Keratinocyte (primary cell): Measurements from ENCODE around the gene HSD11B2. TPM values are rescaled to one million over a fixed set of nuclear protein-coding genes. Genes with fewer than 3 reads are reported as not detected.

Experiments
- DNase-seq: peaks from one replicate; pipeline ENCODE4 v3.0.0-alpha.2; 2011; ENCODE audit warnings: low read depth, missing footprints, low spot score
- FAIRE-seq: peaks from 2 replicates; lab custom pipeline; 2011; peaks lifted over from hg19 to GRCh38; lab: Jason Lieb, UNC
- H2AFZ ChIP-seq: 2 replicates; pipeline ENCODE4 v1.6.0; 2012; ENCODE audit warnings: low read length, control low read depth, inconsistent platforms; ENCODE audit not compliant: control insufficient read depth
- H3K27ac ChIP-seq: 2 replicates; pipeline ENCODE4 v1.5.1; 2011; ENCODE audit warnings: low read length; ENCODE audit not compliant: control insufficient read depth, insufficient read depth
- H3K27me3 ChIP-seq: 3 replicates; pipeline ENCODE4 v1.6.0; 2011; ENCODE audit warnings: low read length; ENCODE audit not compliant: control insufficient read depth, insufficient read depth; ENCODE audit errors: extremely low read depth
- H3K36me3 ChIP-seq, 2 experiments: 2 replicates in 1 of 2; 3 replicates in 1 of 2; pipeline ENCODE4 v1.5.1; 2011; ENCODE audit warnings: low read length in 2 of 2, mild to moderate bottlenecking in 1 of 2; ENCODE audit not compliant: control insufficient read depth in 2 of 2, insufficient read depth in 2 of 2; ENCODE audit errors: extremely low read depth in 1 of 2
- H3K4me1 ChIP-seq: 3 replicates; pipeline ENCODE4 v1.5.1; 2011; ENCODE audit warnings: low read length; ENCODE audit not compliant: control insufficient read depth, insufficient read depth; ENCODE audit errors: extremely low read depth
- H3K4me2 ChIP-seq: 3 replicates; pipeline ENCODE4 v1.6.0; 2011; ENCODE audit warnings: low read depth, low read length; ENCODE audit not compliant: control insufficient read depth, insufficient read depth; ENCODE audit errors: extremely low read depth
- H3K4me3 ChIP-seq, 3 experiments: fragments of 200-600 bp in 1 of 3; sonication (generic) in 1 of 3; 2 replicates in 2 of 3; 3 replicates in 1 of 3; pipeline ENCODE4 v1.5.1; 2011 to 2016; ENCODE audit warnings: low read length in 3 of 3, mild to moderate bottlenecking in 3 of 3, control low read depth in 2 of 3, inconsistent platforms in 1 of 3, low read depth in 1 of 3, mixed read lengths in 1 of 3, mixed run types in 1 of 3, moderate library complexity in 1 of 3; ENCODE audit not compliant: control insufficient read depth in 2 of 3, insufficient read depth in 2 of 3; ENCODE audit errors: extremely low read depth in 1 of 3
- H3K79me2 ChIP-seq: 2 replicates; pipeline ENCODE4 v1.6.0; 2012; ENCODE audit warnings: low read length; ENCODE audit not compliant: control insufficient read depth, insufficient read depth
- H3K9ac ChIP-seq: 3 replicates; pipeline ENCODE4 v1.6.0; 2011; ENCODE audit warnings: low read length; ENCODE audit not compliant: control insufficient read depth, insufficient read depth; ENCODE audit errors: extremely low read depth
- H3K9me1 ChIP-seq: 3 replicates; pipeline ENCODE4 v1.6.0; 2011; ENCODE audit warnings: low read length; ENCODE audit not compliant: control insufficient read depth, insufficient read depth; ENCODE audit errors: extremely low read depth
- H3K9me3 ChIP-seq: 2 replicates; pipeline ENCODE4 v1.5.1; 2012; ENCODE audit warnings: low read depth, low read length; ENCODE audit not compliant: control insufficient read depth
- H4K20me1 ChIP-seq: 3 replicates; pipeline ENCODE4 v1.6.0; 2011; ENCODE audit warnings: low read length; ENCODE audit not compliant: control insufficient read depth, insufficient read depth; ENCODE audit errors: extremely low read depth
- EZH2 ChIP-seq: IDR thresholded peaks from one replicate; pipeline ENCODE4 v1.6.1; 2012; ENCODE audit warnings: inconsistent platforms, mild to moderate bottlenecking, low read length, moderate library complexity
- dilution Hi-C: fragments of 300-500 bp; cut with MboI; formaldehyde crosslinking; loops from one replicate; pipeline ENCODE4 v1.7.0; 2020; ENCODE audit warnings: low sequenced_read_pairs; ENCODE audit not compliant: extremely low pct_ligation_motif_present
- polyA plus RNA-seq, 5 experiments: library from polyadenylated mRNA; depleted of rRNA in 3 of 5; stranded (reverse) in 3 of 5; stranded (forward) in 1 of 5; unstranded in 1 of 5; fragments of >200 nt; gene quantifications; 1 replicate in 1 of 5; 2 replicates in 3 of 5; 3 replicates in 1 of 5; pipeline versions ENCODE4 v1.2.1 to v1.2.3, GENCODE V29; 2011 to 2012; ENCODE audit warnings: missing spikeins in 2 of 5, low read depth in 1 of 5, low replicate concordance in 1 of 5
- TF ChIP-seq, protein P1 (sequence below), 3 experiments: IDR thresholded peaks in 1 of 3; conservative IDR thresholded peaks in 1 of 3; optimal IDR thresholded peaks in 1 of 3; 2 replicates in 2 of 3; 3 replicates in 1 of 3; pipeline versions ENCODE3 to v1.5.1; 2011; ENCODE audit warnings: low read length in 3 of 3, mild to moderate bottlenecking in 3 of 3, moderate library complexity in 2 of 3, control low read depth in 1 of 3, inconsistent platforms in 1 of 3; ENCODE audit not compliant: insufficient read depth in 2 of 3; ENCODE audit errors: extremely low read depth in 1 of 3

Gene HSD11B2
- polyA plus RNA-seq, 1 donor (not counting 4 experiments of a cell fraction or from before 2014, with no cell fraction given) = 0.93 TPM

DNA sequence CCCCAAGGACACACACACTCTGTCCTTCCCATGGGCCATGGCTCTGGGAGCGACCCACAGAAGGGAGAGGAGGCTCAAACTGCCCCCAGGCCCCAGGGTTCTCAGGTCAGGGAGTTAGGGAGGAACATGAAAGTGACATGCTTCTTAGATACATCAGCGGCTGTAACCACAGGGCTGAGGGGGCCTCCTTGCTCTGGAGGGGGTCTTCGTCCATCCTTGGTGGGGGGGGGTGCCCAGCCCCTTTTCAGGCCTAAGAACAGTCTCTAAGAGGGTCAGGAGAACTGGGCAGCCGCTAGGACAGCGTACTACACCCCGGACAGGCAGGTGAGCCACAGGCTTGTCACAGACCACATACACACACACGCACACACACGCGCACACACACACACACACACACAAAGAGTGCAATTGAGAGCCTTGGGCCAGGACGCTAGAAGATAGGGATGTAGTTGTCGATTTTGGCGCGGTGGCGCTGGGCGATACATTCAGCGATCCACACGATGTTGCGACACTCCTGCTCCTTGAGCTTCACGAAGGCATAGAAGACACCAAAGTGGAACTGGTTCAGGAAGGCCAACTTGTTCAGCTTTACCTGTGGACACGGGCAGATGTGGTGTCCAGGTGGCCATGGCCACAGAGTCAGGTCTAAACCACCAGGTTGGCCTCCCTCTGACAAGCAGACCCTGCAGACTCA is 7.3 kb downstream of the HSD11B2 start:
- Histone ChIP-seq H3K9me1 (no peaks in the 10 kb centered on the region), H3K9me3 (no peaks in the 10 kb centered on the region), H3K79me2 (no peaks in the 10 kb centered on the region), H3K4me1 (no peaks in the 10 kb centered on the region), H3K36me3 (peaks cover 11 to 25% of the 10 kb centered on the region in 2 experiments), H3K27me3 (no peaks in the 10 kb centered on the region), H3K4me3 (no peak overlapping the region), H3K4me2 (no peak overlapping the region), H4K20me1 (peaks cover 3% of the 10 kb centered on the region), H3K9ac (no peak overlapping the region), H3K27ac (no peak overlapping the region), H2AFZ (no peak overlapping the region)
- dilution Hi-C loops = no loop called here
- FAIRE-seq (no peak), DNase-seq (no peak)
- TF ChIP-seq, protein P1, sequence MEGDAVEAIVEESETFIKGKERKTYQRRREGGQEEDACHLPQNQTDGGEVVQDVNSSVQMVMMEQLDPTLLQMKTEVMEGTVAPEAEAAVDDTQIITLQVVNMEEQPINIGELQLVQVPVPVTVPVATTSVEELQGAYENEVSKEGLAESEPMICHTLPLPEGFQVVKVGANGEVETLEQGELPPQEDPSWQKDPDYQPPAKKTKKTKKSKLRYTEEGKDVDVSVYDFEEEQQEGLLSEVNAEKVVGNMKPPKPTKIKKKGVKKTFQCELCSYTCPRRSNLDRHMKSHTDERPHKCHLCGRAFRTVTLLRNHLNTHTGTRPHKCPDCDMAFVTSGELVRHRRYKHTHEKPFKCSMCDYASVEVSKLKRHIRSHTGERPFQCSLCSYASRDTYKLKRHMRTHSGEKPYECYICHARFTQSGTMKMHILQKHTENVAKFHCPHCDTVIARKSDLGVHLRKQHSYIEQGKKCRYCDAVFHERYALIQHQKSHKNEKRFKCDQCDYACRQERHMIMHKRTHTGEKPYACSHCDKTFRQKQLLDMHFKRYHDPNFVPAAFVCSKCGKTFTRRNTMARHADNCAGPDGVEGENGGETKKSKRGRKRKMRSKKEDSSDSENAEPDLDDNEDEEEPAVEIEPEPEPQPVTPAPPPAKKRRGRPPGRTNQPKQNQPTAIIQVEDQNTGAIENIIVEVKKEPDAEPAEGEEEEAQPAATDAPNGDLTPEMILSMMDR (optimal IDR thresholded peaks at IDR 0.05 in 1 of 3, IDR thresholded peaks at IDR 0.05 in 1 of 3, conservative IDR thresholded peaks at IDR 0.05 in 1 of 3; ENCODE audit: extremely low read depth in 1 of 3, insufficient read depth in 2 of 3, low read length in 3 of 3) = no peak
- no peak for TF ChIP-seq EZH2

DNA sequence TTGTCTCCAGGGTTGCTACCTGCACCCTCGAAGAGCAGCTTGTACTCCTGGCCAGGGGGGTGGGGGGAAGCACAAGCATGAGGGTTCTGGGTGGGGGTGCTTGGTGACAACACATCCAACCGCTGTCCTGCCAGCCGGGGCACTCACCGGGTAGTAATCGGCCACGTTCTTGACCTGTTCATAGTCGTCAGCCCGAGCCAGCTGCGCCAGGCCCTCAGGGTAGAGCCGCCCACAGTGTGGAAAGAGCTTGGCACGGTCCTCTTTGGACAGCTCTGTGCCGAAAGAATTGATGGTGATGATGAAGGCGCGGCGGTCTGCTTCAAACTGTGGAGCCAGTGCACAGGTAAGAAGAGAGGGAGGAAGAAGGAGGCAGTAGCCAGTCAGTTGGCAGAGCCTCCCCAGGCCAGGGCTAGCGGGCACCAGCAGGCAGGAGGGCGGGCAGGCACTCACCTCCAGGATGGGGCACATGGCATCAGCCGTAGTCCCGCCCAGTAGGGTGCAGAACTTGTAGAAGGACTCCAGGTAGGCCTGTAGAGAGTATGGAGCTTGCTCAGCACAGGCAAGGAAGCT is 8.0 kb downstream of the HSD11B2 start:
- Histone ChIP-seq H3K79me2 (no peaks in the 10 kb centered on the region), H3K27ac (no peak overlapping the region), H3K4me1 (no peaks in the 10 kb centered on the region), H3K4me2 (no peak overlapping the region), H4K20me1 (peaks cover 3% of the 10 kb centered on the region), H3K27me3 (no peaks in the 10 kb centered on the region), H3K4me3 (no peak overlapping the region), H3K9ac (no peak overlapping the region), H3K36me3 (peaks cover 13 to 31% of the 10 kb centered on the region in 2 experiments), H2AFZ (no peak overlapping the region), H3K9me1 (no peaks in the 10 kb centered on the region), H3K9me3 (no peaks in the 10 kb centered on the region)
- DNase-seq = no peak
- dilution Hi-C loops = no loop called here
- no peak for TF ChIP-seq EZH2
- TF ChIP-seq, protein P1 (optimal IDR thresholded peaks at IDR 0.05 in 1 of 3, IDR thresholded peaks at IDR 0.05 in 1 of 3, conservative IDR thresholded peaks at IDR 0.05 in 1 of 3; ENCODE audit: extremely low read depth in 1 of 3, insufficient read depth in 2 of 3, low read length in 3 of 3) = no peak
- no peak for FAIRE-seq
